CD4-positive, alpha-beta T cell (primary cell): Measurements from ENCODE around the gene CALHM5. TPM values are rescaled to one million over a fixed set of nuclear protein-coding genes. Genes with fewer than 3 reads are reported as not detected.

Experiments
- ATAC-seq: fragments of 200-7000 bp; cut with Tn5 transposase; one replicate; pipeline ENCODE4 v1.10.0; 2022; ENCODE audit warnings: mild to moderate bottlenecking; ENCODE audit not compliant: poor library complexity
- CTCF ChIA-PET: fragments of 350-600 bp; sonication (Branson Sonifier 250); formaldehyde crosslinking; loops from one replicate; lab custom pipeline; 2021; ENCODE audit warnings: antibody characterized with exemption, inconsistent platforms; lab: Charles Lee
- POLR2A ChIA-PET: fragments of 350-600 bp; sonication (Branson Sonifier 250); formaldehyde crosslinking; loops from one replicate; lab custom pipeline; 2021; ENCODE audit warnings: antibody characterized with exemption, inconsistent platforms; lab: Charles Lee
- DNase-seq, 14 experiments: peaks; one replicate each; pipeline ENCODE4 v3.0.0-alpha.2; 2013 to 2020; ENCODE audit warnings: mixed read lengths in 2 of 14
- H3K27ac ChIP-seq, 2 donors: one replicate each; pipeline versions ENCODE4 v1.5.1 to v1.7.0; 2013; ENCODE audit warnings: low read length in 2 of 2, low read depth in 1 of 2, mild to moderate bottlenecking in 1 of 2
- H3K27me3 ChIP-seq, 2 experiments: 1 replicate in 1 of 2; 2 replicates in 1 of 2; pipeline versions ENCODE4 v1.6.1 to v1.7.0; 2013; ENCODE audit warnings: low read length in 2 of 2, control low read depth in 1 of 2, mild to moderate bottlenecking in 1 of 2, moderate library complexity in 1 of 2; ENCODE audit not compliant: insufficient read depth in 2 of 2, control insufficient read depth in 1 of 2
- H3K36me3 ChIP-seq: one replicate; pipeline ENCODE4 v1.6.1; 2013; ENCODE audit warnings: low read length, control low read depth; ENCODE audit not compliant: insufficient read depth
- H3K4me1 ChIP-seq: one replicate; pipeline ENCODE4 v1.6.1; 2013; ENCODE audit warnings: low read length, control low read depth; ENCODE audit not compliant: insufficient read depth
- H3K4me3 ChIP-seq: one replicate; pipeline ENCODE4 v1.5.1; 2013; ENCODE audit warnings: mild to moderate bottlenecking, low read length, moderate library complexity
- H3K9me3 ChIP-seq, 2 experiments: 1 replicate in 1 of 2; 2 replicates in 1 of 2; pipeline versions ENCODE4 v1.6.1 to v1.7.0; 2013; ENCODE audit warnings: low read length in 2 of 2, mild to moderate bottlenecking in 2 of 2, control low read depth in 1 of 2, moderate library complexity in 1 of 2; ENCODE audit not compliant: control insufficient read depth in 1 of 2, insufficient read depth in 1 of 2
- H3K27ac Mint-ChIP-seq: one replicate; pipeline ENCODE4 v1.8.0; 2020; ENCODE audit warnings: mixed read lengths
- H3K27me3 Mint-ChIP-seq: one replicate; pipeline ENCODE4 v1.8.0; 2021; ENCODE audit warnings: mixed read lengths
- H3K36me3 Mint-ChIP-seq: one replicate; pipeline ENCODE4 v1.8.0; 2021; ENCODE audit warnings: low read depth, mixed read lengths
- H3K4me1 Mint-ChIP-seq: one replicate; pipeline ENCODE4 v1.8.0; 2021; ENCODE audit warnings: low read depth, mixed read lengths
- H3K4me3 Mint-ChIP-seq: one replicate; pipeline ENCODE4 v1.8.0; 2020; ENCODE audit warnings: mild to moderate bottlenecking, mixed read lengths
- H3K9me3 Mint-ChIP-seq: one replicate; pipeline ENCODE4 v1.8.0; 2020; ENCODE audit warnings: mixed read lengths
- CTCF ChIP-seq: fragments of 200-600 bp; IDR thresholded peaks from one replicate; pipeline ENCODE4 v1.8.0; 2022; ENCODE audit warnings: antibody characterized with exemption, mild to moderate bottlenecking
- intact Hi-C, 2 experiments: fragments of 100-400 bp; cut with DNase I in 1 of 2; cut with micrococcal nuclease in 1 of 2; formaldehyde crosslinking; loops; one replicate each; pipeline versions ENCODE4 v1.15.1 to v1.9.0; 2023 to 2025; cut with DNase I, micrococcal nuclease
- total RNA-seq, 174 experiments: library from RNA in 2 of 174; stranded (reverse) in 2 of 174; gene quantifications; one replicate each; pipeline ENCODE4 v1.2.3 and lab custom pipeline; 2021 to 2026

CALHM5 gene
- total RNA-seq, 2 experiments from 2014 or later, result not detected

GRCh38 chr6:116465246-116465645, 46.2 kb upstream of the CALHM5 start:
- H3K27ac Mint-ChIP-seq, result peak overlapping the region; percentile 16
- no peaks in the 10 kb centered on the region for H3K9me3 ChIP-seq
- ChIA-PET POLR2A (no interaction called here), CTCF (no interaction called here)
- TF ChIP-seq CTCF, result no peak
- no peaks in the 10 kb centered on the region for H3K36me3 ChIP-seq
- peaks cover 44% of the 10 kb centered on the region for H3K4me1 Mint-ChIP-seq
- peaks cover 1 to 5% of the 10 kb centered on the region in 2 experiments for H3K27me3 ChIP-seq
- H3K4me3 ChIP-seq, result no peak overlapping the region
- peaks cover 26% of the 10 kb centered on the region for H3K27me3 Mint-ChIP-seq
- no peaks in the 10 kb centered on the region for H3K9me3 Mint-ChIP-seq
- intact Hi-C loops, result no loop called here
- H3K4me3 Mint-ChIP-seq, result no peak overlapping the region
- no peak overlapping the region for H3K27ac ChIP-seq
- H3K36me3 Mint-ChIP-seq, result no peaks in the 10 kb centered on the region
- peaks cover 38% of the 10 kb centered on the region for H3K4me1 ChIP-seq
- peak in 3 of 14 experiments; percentile 34 to 57 (median 39) for DNase-seq
- ATAC-seq, result no peak

GRCh38 chr6:116467096-116467495, 44.3 kb upstream of the CALHM5 start:
- H3K4me1 Mint-ChIP-seq, result peaks cover 31% of the 10 kb centered on the region
- intact Hi-C loops, result no loop called here
- H3K27me3 Mint-ChIP-seq, result peaks cover 14% of the 10 kb centered on the region
- Histone ChIP-seq H3K27ac (no peak overlapping the region), H3K4me3 (no peak overlapping the region), H3K36me3 (no peaks in the 10 kb centered on the region), H3K4me1 (peaks cover 27% of the 10 kb centered on the region), H3K9me3 (no peaks in the 10 kb centered on the region), H3K27me3 (peaks cover 0 to 5% of the 10 kb centered on the region in 2 experiments)
- H3K27ac Mint-ChIP-seq, result no peak overlapping the region
- POLR2A ChIA-PET, result no interaction called here
- no peak overlapping the region for H3K4me3 Mint-ChIP-seq
- ATAC-seq, result no peak
- H3K9me3 Mint-ChIP-seq, result no peaks in the 10 kb centered on the region
- CTCF ChIA-PET, result no interaction called here
- no peaks in the 10 kb centered on the region for H3K36me3 Mint-ChIP-seq
- no peak for TF ChIP-seq CTCF
- no peak for DNase-seq

DNA sequence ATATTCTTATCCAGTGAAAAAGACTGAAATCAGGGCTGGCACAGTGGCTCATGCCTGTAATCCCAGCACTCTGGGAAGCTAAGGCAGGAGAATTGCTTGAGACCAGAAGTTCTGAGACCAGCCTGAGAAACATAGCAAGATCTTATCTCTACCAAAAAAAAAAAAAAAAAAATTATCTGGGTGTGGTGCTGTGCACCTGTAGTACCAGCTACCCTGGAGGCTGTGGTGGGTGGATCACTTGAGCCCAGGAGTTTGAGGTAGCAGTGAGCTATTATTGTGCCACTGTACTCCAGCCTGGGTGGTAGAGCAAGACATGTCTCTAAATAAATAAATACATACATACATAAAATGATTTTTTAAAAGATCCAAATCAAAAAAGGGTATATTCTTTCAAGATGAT, 43.9 kb upstream of the CALHM5 start:
- peaks cover 0 to 2% of the 10 kb centered on the region in 2 experiments for H3K27me3 ChIP-seq
- Mint-ChIP-seq H3K4me3 (no peak overlapping the region), H3K4me1 (peaks cover 30% of the 10 kb centered on the region), H3K36me3 (no peaks in the 10 kb centered on the region), H3K9me3 (no peaks in the 10 kb centered on the region), H3K27me3 (peaks cover 12% of the 10 kb centered on the region), H3K27ac (no peak overlapping the region)
- H3K4me3 ChIP-seq, result no peak overlapping the region
- DNase-seq, result peak in 1 of 14 experiments; percentile 44
- no peak for TF ChIP-seq CTCF
- CTCF ChIA-PET, result no interaction called here
- H3K9me3 ChIP-seq, result no peaks in the 10 kb centered on the region
- no peak overlapping the region for H3K27ac ChIP-seq
- POLR2A ChIA-PET, result interaction anchor here (0.6 kb wide), 1 partner anchor 93 kb away, joined by 3 read pairs; no protein-coding TSS in a partner anchor
- intact Hi-C loops, result no loop called here
- ATAC-seq, result peak; percentile 48
- no peaks in the 10 kb centered on the region for H3K36me3 ChIP-seq
- peaks cover 24% of the 10 kb centered on the region for H3K4me1 ChIP-seq
